ENCODE data around the gene CALML6. TPM values are rescaled to one million over a fixed set of nuclear protein-coding genes. Genes with fewer than 3 reads are reported as not detected.

Gene CALML6
- polyA plus RNA-seq, 1 donor from 2014 or later = not detected

GRCh38 chr1:1966071-1966740 lies 51.1 kb downstream of the CALML6 start:
- Histone ChIP-seq H3F3A (ENCODE audit: insufficient read depth, low read length, poor library complexity, severe bottlenecking) (no peaks in the 10 kb centered on the region), H3K9me2 (ENCODE audit: insufficient read depth, low read length) (no peaks in the 10 kb centered on the region), H3K27ac (ENCODE audit: low read length) (no peak overlapping the region), H3K27me3 (ENCODE audit: insufficient read depth, low read depth, low read length) (no peaks in the 10 kb centered on the region), H4K20me1 (ENCODE audit: insufficient read depth) (no peaks in the 10 kb centered on the region), H2AFZ (ENCODE audit: low read depth, low read length) (no peak overlapping the region), H3K9ac (ENCODE audit: low read length) (no peak overlapping the region), H3K9me3 (ENCODE audit: low read length) (no peaks in the 10 kb centered on the region), H3K79me2 (replicated peaks; ENCODE audit: insufficient read depth, low read length) (no peaks in the 10 kb centered on the region), H3K4me2 (ENCODE audit: low read length) (no peak overlapping the region), H3K4me3 (ENCODE audit: low read length) (no peak overlapping the region), H3K36me3 (ENCODE audit: insufficient read depth, low read length) (no peaks in the 10 kb centered on the region)
- TF ChIP-seq RAD21 (conservative IDR thresholded peaks at IDR 0.05) (no peak), MXI1 (conservative IDR thresholded peaks at IDR 0.05; ENCODE audit: poor library complexity, severe bottlenecking) (no peak), REST (IDR thresholded peaks at IDR 0.05; ENCODE audit: borderline replicate concordance) (no peak)
- TF ChIP-seq, protein P1, sequence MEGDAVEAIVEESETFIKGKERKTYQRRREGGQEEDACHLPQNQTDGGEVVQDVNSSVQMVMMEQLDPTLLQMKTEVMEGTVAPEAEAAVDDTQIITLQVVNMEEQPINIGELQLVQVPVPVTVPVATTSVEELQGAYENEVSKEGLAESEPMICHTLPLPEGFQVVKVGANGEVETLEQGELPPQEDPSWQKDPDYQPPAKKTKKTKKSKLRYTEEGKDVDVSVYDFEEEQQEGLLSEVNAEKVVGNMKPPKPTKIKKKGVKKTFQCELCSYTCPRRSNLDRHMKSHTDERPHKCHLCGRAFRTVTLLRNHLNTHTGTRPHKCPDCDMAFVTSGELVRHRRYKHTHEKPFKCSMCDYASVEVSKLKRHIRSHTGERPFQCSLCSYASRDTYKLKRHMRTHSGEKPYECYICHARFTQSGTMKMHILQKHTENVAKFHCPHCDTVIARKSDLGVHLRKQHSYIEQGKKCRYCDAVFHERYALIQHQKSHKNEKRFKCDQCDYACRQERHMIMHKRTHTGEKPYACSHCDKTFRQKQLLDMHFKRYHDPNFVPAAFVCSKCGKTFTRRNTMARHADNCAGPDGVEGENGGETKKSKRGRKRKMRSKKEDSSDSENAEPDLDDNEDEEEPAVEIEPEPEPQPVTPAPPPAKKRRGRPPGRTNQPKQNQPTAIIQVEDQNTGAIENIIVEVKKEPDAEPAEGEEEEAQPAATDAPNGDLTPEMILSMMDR (IDR thresholded peaks at IDR 0.05; ENCODE audit: poor library complexity, severe bottlenecking) = no peak

Other genes starting within 250 kb of the CALML6 start
- gene SLC35E2B, start 222.5 kb upstream of the CALML6 start, polyA plus RNA-seq = 93.2 and 112 TPM in 2 replicates
- gene CDK11A, start 190.9 kb upstream of the CALML6 start, polyA plus RNA-seq = 19.3 and 20.2 TPM in 2 replicates
- gene NADK, start 136.8 kb upstream of the CALML6 start, polyA plus RNA-seq = 38.5 and 55.5 TPM in 2 replicates
- gene GNB1, start 24.2 kb upstream of the CALML6 start, polyA plus RNA-seq = 308 and 325 TPM in 2 replicates
- gene TMEM52, start 4.0 kb downstream of the CALML6 start, polyA plus RNA-seq = 0.89 TPM in 1 of 2 replicates, not detected in the other
- 0.22 TPM in 1 of 2 replicates, not detected in the other for gene CFAP74, start 88.5 kb downstream of the CALML6 start, polyA plus RNA-seq
- gene GABRD, start 104.1 kb downstream of the CALML6 start, polyA plus RNA-seq = 0.70 and 0.85 TPM in 2 replicates
- gene PRKCZ, start 135.2 kb downstream of the CALML6 start, polyA plus RNA-seq = 54.9 and 69.9 TPM in 2 replicates